Effector CD8-positive, alpha-beta T cell (primary cell): ENCODE data around the gene AKR1D1.

ENCODE experiments used
- DNase-seq: peaks from one replicate; lab custom pipeline; 2025; lab: John Stamatoyannopoulos, UW

Gene AKR1D1

DNA sequence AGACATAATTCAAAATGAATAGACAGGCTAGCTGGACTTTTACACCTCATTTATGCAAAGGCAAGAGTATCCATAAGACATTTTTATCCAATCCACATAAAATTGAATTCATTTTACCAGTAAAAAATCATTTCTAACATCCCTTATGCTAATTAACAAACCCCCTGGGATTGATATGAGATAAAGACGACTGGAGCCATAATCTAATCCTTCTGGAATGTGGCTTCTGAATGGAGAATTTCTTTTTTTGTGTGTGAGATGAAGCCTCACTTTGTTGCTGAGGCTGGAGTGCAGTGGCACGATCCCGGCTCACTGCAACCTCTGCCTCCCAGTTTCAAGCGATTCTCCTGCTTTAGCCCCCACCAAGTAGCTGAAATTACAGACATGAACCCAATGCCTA lies 90.4 kb downstream of the AKR1D1 start:
- no peak for DNase-seq

DNA sequence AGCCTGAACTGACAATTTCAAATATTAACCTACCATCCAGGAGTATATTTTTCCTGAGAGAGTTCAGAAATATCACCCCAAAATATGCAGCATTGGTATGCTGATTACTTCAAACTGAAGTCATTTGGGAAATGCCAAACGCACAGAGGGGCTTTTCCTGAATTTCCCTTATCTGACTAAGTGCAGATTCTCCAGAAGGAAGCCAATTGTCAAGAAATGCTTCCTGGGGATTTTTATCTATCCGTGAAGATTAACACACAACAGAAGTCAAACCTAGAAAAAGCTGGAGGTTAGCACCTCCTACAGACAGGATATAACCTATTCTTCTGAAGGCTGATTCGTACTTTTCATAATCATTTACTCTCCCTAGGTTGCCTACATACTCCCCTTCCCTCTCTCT lies 91.0 kb downstream of the AKR1D1 start:
- DNase-seq: no peak

DNA sequence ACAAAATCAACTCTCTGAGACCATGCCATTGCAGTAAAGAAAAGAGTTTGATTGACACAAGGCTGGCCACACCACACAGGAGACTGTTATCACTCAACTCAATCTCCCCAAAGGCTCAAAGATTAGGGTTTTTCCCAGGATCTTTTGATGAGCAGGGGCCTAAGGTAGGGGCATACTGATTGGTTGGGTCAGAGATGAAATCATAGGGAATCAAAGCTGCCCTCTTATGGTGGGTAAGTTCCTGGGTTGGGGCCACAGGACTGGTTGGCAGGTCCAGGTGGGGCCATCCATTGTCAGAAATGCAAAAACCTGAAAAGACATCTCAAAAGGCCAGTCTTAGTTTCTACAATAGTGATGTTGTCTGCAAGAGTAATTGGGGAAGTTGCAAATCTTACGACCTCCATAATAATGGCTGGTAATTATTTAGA lies 91.6 kb downstream of the AKR1D1 start:
- DNase-seq: no peak
